Gastrocnemius medialis (tissue), 4 donors: ENCODE measurements around the gene FPR3. TPM values are rescaled to one million over a fixed set of nuclear protein-coding genes. Genes with fewer than 3 reads are reported as not detected.

Source experiments
- ATAC-seq, 2 donors: fragments of 150-250 bp; one replicate each; pipeline ENCODE4 v1.9.1; 2016
- DNase-seq, 2 donors: peaks; one replicate each; pipeline ENCODE4 v3.0.0-alpha.2; 2019
- H3K27ac ChIP-seq, 4 donors: fragments of 200-600 bp; sonication (generic); 1 replicate in 1 of 4; 2 replicates in 3 of 4; pipeline ENCODE4 v1.5.1; 2016 to 2018; ENCODE audit warnings: mild to moderate bottlenecking in 2 of 4, moderate library complexity in 1 of 4
- H3K27me3 ChIP-seq, 3 donors: fragments of 200-600 bp; sonication (generic) in 2 of 3; 1 replicate in 1 of 3; 2 replicates in 2 of 3; pipeline versions ENCODE4 v1.5.1 to v1.6.0; 2016 to 2019; ENCODE audit warnings: mild to moderate bottlenecking in 1 of 3, moderate library complexity in 1 of 3
- H3K36me3 ChIP-seq, 2 donors: fragments of 200-600 bp; sonication (generic) in 1 of 2; one replicate each; pipeline ENCODE4 v1.5.1; 2017 to 2018
- H3K4me1 ChIP-seq, 2 donors: fragments of 200-600 bp; sonication (generic) in 1 of 2; one replicate each; pipeline ENCODE4 v1.5.1; 2016 to 2017; ENCODE audit warnings: mild to moderate bottlenecking in 2 of 2
- H3K4me3 ChIP-seq, 4 donors: fragments of 200-600 bp; sonication (generic) in 3 of 4; 1 replicate in 1 of 4; 2 replicates in 3 of 4; pipeline ENCODE4 v1.5.1; 2016 to 2019; ENCODE audit warnings: mild to moderate bottlenecking in 2 of 4
- H3K9me3 ChIP-seq, 3 donors: fragments of 200-600 bp; sonication (generic) in 2 of 3; 1 replicate in 1 of 3; 2 replicates in 2 of 3; pipeline ENCODE4 v1.5.1; 2016 to 2019
- POLR2A ChIP-seq, 2 donors: fragments of 450-650 bp; IDR thresholded peaks; one replicate each; pipeline ENCODE4 v1.6.1; 2017; ENCODE audit warnings: antibody characterized with exemption in 2 of 2, mild to moderate bottlenecking in 2 of 2, moderate library complexity in 2 of 2
- in situ Hi-C, 4 donors: fragments of 200-750 bp; cut with MboI; loops; one replicate each; pipeline versions ENCODE4 v1.15.0 to v1.8.0; 2017; ENCODE audit warnings: low sequenced_read_pairs in 4 of 4
- intact Hi-C: fragments of 100-400 bp; cut with DNase I; formaldehyde crosslinking; loops from one replicate; pipeline ENCODE4 v1.15.1; 2023; ENCODE audit warnings: low total_unique reads
- total RNA-seq, 4 donors: library from RNA; depleted of rRNA; stranded (reverse); fragments of >200 nt; gene quantifications; one replicate each; pipeline versions ENCODE4 v1.1.0 to v1.2.3, GENCODE V29; 2016
- TF ChIP-seq, protein P1 (sequence below), 5 experiments: fragments of 450-650 bp in 3 of 5; fragments of 200-600 bp in 2 of 5; sonication (generic) in 2 of 5; IDR thresholded peaks in 4 of 5; conservative IDR thresholded peaks in 1 of 5; 1 replicate in 4 of 5; 2 replicates in 1 of 5; pipeline ENCODE4 v1.5.1; 2016 to 2019; ENCODE audit warnings: antibody characterized with exemption in 5 of 5, mild to moderate bottlenecking in 3 of 5, moderate library complexity in 3 of 5

The FPR3 gene
- total RNA-seq, 4 donors from 2014 or later = 0.66 to 2.2 (median 1.4) TPM

- no peaks in the 10 kb centered on the region for H3K9me3 ChIP-seq
- no peaks in the 10 kb centered on the region for H3K36me3 ChIP-seq
- TF ChIP-seq, protein P1, sequence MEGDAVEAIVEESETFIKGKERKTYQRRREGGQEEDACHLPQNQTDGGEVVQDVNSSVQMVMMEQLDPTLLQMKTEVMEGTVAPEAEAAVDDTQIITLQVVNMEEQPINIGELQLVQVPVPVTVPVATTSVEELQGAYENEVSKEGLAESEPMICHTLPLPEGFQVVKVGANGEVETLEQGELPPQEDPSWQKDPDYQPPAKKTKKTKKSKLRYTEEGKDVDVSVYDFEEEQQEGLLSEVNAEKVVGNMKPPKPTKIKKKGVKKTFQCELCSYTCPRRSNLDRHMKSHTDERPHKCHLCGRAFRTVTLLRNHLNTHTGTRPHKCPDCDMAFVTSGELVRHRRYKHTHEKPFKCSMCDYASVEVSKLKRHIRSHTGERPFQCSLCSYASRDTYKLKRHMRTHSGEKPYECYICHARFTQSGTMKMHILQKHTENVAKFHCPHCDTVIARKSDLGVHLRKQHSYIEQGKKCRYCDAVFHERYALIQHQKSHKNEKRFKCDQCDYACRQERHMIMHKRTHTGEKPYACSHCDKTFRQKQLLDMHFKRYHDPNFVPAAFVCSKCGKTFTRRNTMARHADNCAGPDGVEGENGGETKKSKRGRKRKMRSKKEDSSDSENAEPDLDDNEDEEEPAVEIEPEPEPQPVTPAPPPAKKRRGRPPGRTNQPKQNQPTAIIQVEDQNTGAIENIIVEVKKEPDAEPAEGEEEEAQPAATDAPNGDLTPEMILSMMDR (IDR thresholded peaks at IDR 0.05 in 4 of 5, conservative IDR thresholded peaks at IDR 0.05 in 1 of 5) = no peak
- no peak for TF ChIP-seq POLR2A (IDR thresholded peaks at IDR 0.05)
- ATAC-seq = no peak
- in situ Hi-C loops = no loop called here
- DNase-seq = no peak
- no peaks in the 10 kb centered on the region for H3K4me1 ChIP-seq
- H3K4me3 ChIP-seq = no peak overlapping the region
- intact Hi-C loops = no loop called here
- H3K27me3 ChIP-seq = no peaks in the 10 kb centered on the region
- H3K27ac ChIP-seq = no peak overlapping the region
Measured at GRCh38 chr19:51786646-51787494, 8.1 kb upstream of the FPR3 start.

- TF ChIP-seq POLR2A (IDR thresholded peaks at IDR 0.05) = no peak
- TF ChIP-seq, protein P1 (IDR thresholded peaks at IDR 0.05 in 4 of 5, conservative IDR thresholded peaks at IDR 0.05 in 1 of 5) = no peak
- Histone ChIP-seq H3K9me3 (no peaks in the 10 kb centered on the region), H3K4me3 (no peak overlapping the region), H3K27ac (no peak overlapping the region), H3K27me3 (no peaks in the 10 kb centered on the region), H3K4me1 (no peaks in the 10 kb centered on the region), H3K36me3 (no peaks in the 10 kb centered on the region)
- DNase-seq (no peak), ATAC-seq (no peak)
- intact Hi-C loops (no loop called here), in situ Hi-C loops (no loop called here)
Measured at GRCh38 chr19:51788029-51788428, 6.9 kb upstream of the FPR3 start.

- ATAC-seq (peak in 1 of 2 donors; percentile 14), DNase-seq (no peak)
- in situ Hi-C loops = no loop called here
- Histone ChIP-seq H3K9me3 (no peaks in the 10 kb centered on the region), H3K4me1 (no peaks in the 10 kb centered on the region), H3K27me3 (no peaks in the 10 kb centered on the region), H3K27ac (no peak overlapping the region), H3K36me3 (no peaks in the 10 kb centered on the region), H3K4me3 (no peak overlapping the region)
- intact Hi-C loops = no loop called here
- TF ChIP-seq, protein P1 (IDR thresholded peaks at IDR 0.05 in 4 of 5, conservative IDR thresholded peaks at IDR 0.05 in 1 of 5) = no peak
- TF ChIP-seq POLR2A (IDR thresholded peaks at IDR 0.05) = no peak
Measured at GRCh38 chr19:51789061-51789795, 5.7 kb upstream of the FPR3 start.

DNA sequence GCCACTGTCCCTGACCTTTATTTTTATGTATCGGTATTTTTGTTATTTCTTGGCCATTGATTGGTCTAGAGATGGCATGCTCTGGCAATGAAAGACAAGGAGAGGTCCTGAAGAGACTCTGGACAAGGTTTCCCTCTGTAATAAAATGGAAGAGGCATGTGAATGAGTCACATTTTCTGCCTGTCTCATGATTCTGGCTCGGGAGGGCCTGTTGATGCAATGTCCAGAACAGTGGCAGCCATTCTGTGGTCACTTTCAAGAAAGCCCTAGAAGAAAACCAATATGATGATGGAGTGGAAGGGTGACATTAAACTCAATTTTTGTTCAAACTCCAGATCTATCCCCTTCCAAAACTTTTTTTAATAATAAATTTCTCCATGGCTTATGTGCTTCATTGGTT, 2.0 kb upstream of the FPR3 start:
- H3K4me1 ChIP-seq = no peaks in the 10 kb centered on the region
- H3K4me3 ChIP-seq = no peak overlapping the region
- intact Hi-C loops = no loop called here
- TF ChIP-seq, protein P1 (IDR thresholded peaks at IDR 0.05 in 4 of 5, conservative IDR thresholded peaks at IDR 0.05 in 1 of 5) = no peak
- TF ChIP-seq POLR2A (IDR thresholded peaks at IDR 0.05) = no peak
- DNase-seq (no peak), ATAC-seq (no peak)
- in situ Hi-C loops = no loop called here
- H3K9me3 ChIP-seq = no peaks in the 10 kb centered on the region
- H3K36me3 ChIP-seq = no peaks in the 10 kb centered on the region
- H3K27ac ChIP-seq = no peak overlapping the region
- no peaks in the 10 kb centered on the region for H3K27me3 ChIP-seq
